Amniotic stem cell (primary cell): ENCODE data around the gene SPINK7.
"Not testable (repeated sequence)": the region's sequence is repeated elsewhere in the genome, so short reads cannot be mapped to it uniquely, and the experiment has no call there.

ENCODE experiments used
- DNase-seq: peaks from one replicate; lab custom pipeline; 2025; lab: John Stamatoyannopoulos, UW

The SPINK7 gene

GRCh38 chr5:148312153-148312552 is at the start of gene SPINK7:
TSS of gene SPINK7 (plus strand) at chr5:148312423. CDS start at chr5:148312484, 61 bp downstream.
- no peak for DNase-seq

- no peak for DNase-seq
Measured at GRCh38 chr5:148267962-148268361, 44.3 kb upstream of the SPINK7 start.

GRCh38 chr5:148268566-148268965 is 43.7 kb upstream of the SPINK7 start, which contains the start of gene SPINK13:
TSS of gene SPINK13 (plus strand) at chr5:148268794. CDS start at chr5:148270073, 1,279 bp downstream.
- no peak for DNase-seq

- not testable (repeated sequence) for DNase-seq
Measured at GRCh38 chr5:148275129-148275528, 37.1 kb upstream of the SPINK7 start.

GRCh38 chr5:148280893-148281292 is 31.3 kb upstream of the SPINK7 start:
- DNase-seq: not testable (repeated sequence)

GRCh38 chr5:148281336-148281735 is 30.9 kb upstream of the SPINK7 start:
- not testable (repeated sequence) for DNase-seq

- DNase-seq: no peak
Measured at GRCh38 chr5:148290271-148291195, 21.7 kb upstream of the SPINK7 start.

GRCh38 chr5:148297731-148298130 is 14.5 kb upstream of the SPINK7 start:
- DNase-seq: no peak

GRCh38 chr5:148306446-148306845 is 5.8 kb upstream of the SPINK7 start:
- DNase-seq: no peak

GRCh38 chr5:148309019-148309418 is 3.2 kb upstream of the SPINK7 start:
- DNase-seq: no peak

GRCh38 chr5:148309746-148310145 is 2.5 kb upstream of the SPINK7 start:
- DNase-seq: no peak

GRCh38 chr5:148311484-148311883 is 739 bp upstream of the SPINK7 start:
- no peak for DNase-seq

- no peak for DNase-seq
Measured at GRCh38 chr5:148314187-148314586, 2.0 kb downstream of the SPINK7 start.

- DNase-seq: no peak
Measured at GRCh38 chr5:148314731-148315130, 2.5 kb downstream of the SPINK7 start.

- DNase-seq: not testable (repeated sequence)
Measured at GRCh38 chr5:148320011-148320963, 8.1 kb downstream of the SPINK7 start.

GRCh38 chr5:148333262-148333849 is 21.1 kb downstream of the SPINK7 start:
- DNase-seq: no peak

- DNase-seq: no peak
Measured at GRCh38 chr5:148335259-148335658, 23.0 kb downstream of the SPINK7 start, which contains the start of gene SPINK9. TSS of gene SPINK9 (plus strand) at chr5:148335559. CDS start at chr5:148335614, 55 bp downstream.

- no peak for DNase-seq
Measured at GRCh38 chr5:148336704-148337435, 24.6 kb downstream of the SPINK7 start.

- no peak for DNase-seq
Measured at GRCh38 chr5:148342371-148343045, 30.3 kb downstream of the SPINK7 start.

- no peak for DNase-seq
Measured at GRCh38 chr5:148343046-148343407, 30.8 kb downstream of the SPINK7 start.
